Measurements from ENCODE around the gene VPS11. TPM values are rescaled to one million over a fixed set of nuclear protein-coding genes. Genes with fewer than 3 reads are reported as not detected.

The VPS11 gene
- total RNA-seq, 1 experiment from 2014 or later, result 18.6 TPM

GRCh38 chr11:119115484-119116234, 48.0 kb downstream of the VPS11 start:
- no peak for TF ChIP-seq CTCF (conservative IDR thresholded peaks at IDR 0.05)
- no peak overlapping the region for H4K5ac ChIP-seq (ENCODE audit: insufficient read length, low read depth, low read length)
- peak; percentile 59 for DNase-seq
- no peaks in the 10 kb centered on the region for H3K79me1 ChIP-seq (ENCODE audit: insufficient read depth, low read depth, low read length, poor library complexity, severe bottlenecking)
- H2BK12ac ChIP-seq (ENCODE audit: insufficient read length, low read depth, low read length), result no peak overlapping the region
- H4K20me1 ChIP-seq (ENCODE audit: control insufficient read depth, insufficient read depth, insufficient read length), result no peaks in the 10 kb centered on the region
- Mint-ChIP-seq H3K4me3 (peak overlapping the region in 1 of 2 experiments; percentile 25; a peak in 1 of 5 replicates), H3K27ac (no peak overlapping the region), H3K4me1 (peaks cover 13 to 22% of the 10 kb centered on the region in 2 experiments), H3K36me3 (ENCODE audit: insufficient read depth in 1 of 3, low read depth in 3 of 3) (no peaks in the 10 kb centered on the region; a peak in 2 of 7 replicates), H3K27me3 (ENCODE audit: low read depth) (no peaks in the 10 kb centered on the region; the same call in 1 of the 2 replicates), H3K9me3 (no peaks in the 10 kb centered on the region; a peak in 1 of 5 replicates)
- H3K23ac ChIP-seq (ENCODE audit: insufficient read length, low read depth, low read length), result no peak overlapping the region
- H2AK5ac ChIP-seq (ENCODE audit: insufficient read length, low read length), result no peak overlapping the region
- no peaks in the 10 kb centered on the region for H3K79me2 ChIP-seq (ENCODE audit: insufficient read depth, low read length)
- no peak overlapping the region for H3K27ac ChIP-seq (ENCODE audit: insufficient read length, low read depth, low read length)
- H3K4ac ChIP-seq (ENCODE audit: low read depth, low read length), result no peak overlapping the region
- no peaks in the 10 kb centered on the region for H3K4me1 ChIP-seq (ENCODE audit: insufficient read depth, low read length)
- no CpG with 5 or more reads among the region's 24 CpGs for WGBS (ENCODE audit: extremely low coverage, insufficient read length, low lambda C conversion rate)
- no peak overlapping the region for H3K56ac ChIP-seq (ENCODE audit: insufficient read length, low read depth, low read length)
- no peak overlapping the region for H4K8ac ChIP-seq (replicated peaks; ENCODE audit: insufficient read length, low read depth, low read length)
- no peaks in the 10 kb centered on the region for H3K27me3 ChIP-seq (ENCODE audit: insufficient read depth, low read length)
- no peak overlapping the region for H3K18ac ChIP-seq (ENCODE audit: insufficient read length, low read depth, low read length)
- no peak overlapping the region for H3T11ph ChIP-seq (ENCODE audit: low read length)
- H3K9me3 ChIP-seq (ENCODE audit: control insufficient read depth, low read depth, low read length), result no peaks in the 10 kb centered on the region
- no peak overlapping the region for H3K9ac ChIP-seq (ENCODE audit: extremely low read depth, insufficient read length, low read length)
- peaks cover 2% of the 10 kb centered on the region for H3K23me2 ChIP-seq (ENCODE audit: insufficient read length, low read depth, low read length, poor library complexity, severe bottlenecking)
- H4K91ac ChIP-seq (ENCODE audit: insufficient read length, low read depth, low read length), result no peak overlapping the region
- no peak overlapping the region for H2BK20ac ChIP-seq (ENCODE audit: low read depth, low read length, poor library complexity, severe bottlenecking)
- H3K4me2 ChIP-seq (ENCODE audit: insufficient read depth, insufficient read length, low read length), result no peak overlapping the region
- no peak overlapping the region for H2BK15ac ChIP-seq (ENCODE audit: low read depth, low read length)
- H2AFZ ChIP-seq (ENCODE audit: low read length), result no peak overlapping the region
- H2BK120ac ChIP-seq (ENCODE audit: low read depth, low read length, poor library complexity, severe bottlenecking), result no peak overlapping the region
- H3K14ac ChIP-seq (ENCODE audit: insufficient read depth, low read length), result no peak overlapping the region
- H2BK5ac ChIP-seq (ENCODE audit: insufficient read length, low read length), result no peak overlapping the region

Data from H9 (cell line).